ENCODE results near the gene BAHCC1. TPM values are rescaled to one million over a fixed set of nuclear protein-coding genes. Genes with fewer than 3 reads are reported as not detected.

The BAHCC1 gene
- total RNA-seq, 1 experiment from 2014 or later = 0.17 TPM

- Mint-ChIP-seq H3K27ac (ENCODE audit: unreplicated experiment) (no peak overlapping the region), H3K27me3 (ENCODE audit: unreplicated experiment) (peaks cover 29% of the 10 kb centered on the region), H3K36me3 (ENCODE audit: insufficient read depth, unreplicated experiment) (peaks cover 3% of the 10 kb centered on the region), H3K4me3 (ENCODE audit: low read depth, unreplicated experiment) (no peak overlapping the region), H3K4me1 (ENCODE audit: low read depth, unreplicated experiment) (no peaks in the 10 kb centered on the region), H3K9me3 (ENCODE audit: low read depth, unreplicated experiment) (peaks cover 3% of the 10 kb centered on the region)
- no peak for TF ChIP-seq CTCF (IDR thresholded peaks at IDR 0.05; ENCODE audit: unreplicated experiment)
- BruUV-seq (replicated peaks) = no TSS peak
- intact Hi-C loops (cut with micrococcal nuclease; ENCODE audit: unreplicated experiment) = loop anchor here (5.0 to 10.0 kb wide), 2 partner anchors 186 to 228 kb away; partner anchors contain the start of gene SLC38A10
- no peak for DNase-seq
- CTCF ChIA-PET = interaction anchor here (0.6 kb wide), 1 partner anchor 40 kb away, joined by 3 read pairs; no protein-coding TSS in a partner anchor
Measured at GRCh38 chr17:81480140-81481072, 85.1 kb downstream of the BAHCC1 start.

DNA sequence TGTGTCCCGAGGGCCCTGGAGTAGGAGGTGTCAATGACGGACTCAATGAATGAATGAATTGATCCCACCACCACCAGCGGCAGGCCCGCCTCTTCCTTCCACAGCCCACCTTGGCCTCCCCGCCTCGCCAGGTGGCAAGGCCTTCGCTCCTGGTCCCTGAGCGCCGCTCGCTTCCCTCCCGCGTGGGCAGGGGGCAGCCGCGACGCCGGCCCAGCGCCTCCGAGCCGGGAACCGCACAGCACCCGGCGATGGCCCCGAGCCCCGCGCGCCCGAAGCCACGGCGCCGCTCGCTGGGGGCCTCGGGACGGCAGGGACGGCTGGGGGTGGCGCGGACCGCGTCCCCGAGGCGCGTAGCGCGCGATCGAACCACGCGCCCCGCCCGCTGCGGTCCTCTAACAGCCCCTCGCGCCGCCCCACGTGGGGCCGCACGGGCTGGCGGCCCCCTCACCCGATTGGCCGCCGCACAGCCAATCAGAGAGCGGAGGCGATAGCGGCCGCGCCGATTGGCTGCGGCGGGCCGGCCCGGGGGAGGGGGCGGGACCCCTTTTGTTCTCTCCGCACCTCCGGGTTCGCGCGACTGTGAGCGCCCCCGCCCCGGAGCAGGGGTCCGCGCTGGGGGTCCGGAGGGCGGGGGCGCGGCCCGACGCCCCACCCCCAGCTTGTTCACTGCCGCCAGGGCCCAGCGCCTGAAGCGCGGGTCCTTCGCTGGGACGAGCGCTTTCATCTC is 86.0 kb downstream of the BAHCC1 start:
- CTCF ChIA-PET = no interaction called here
- H3K36me3 Mint-ChIP-seq (ENCODE audit: insufficient read depth, unreplicated experiment) = peaks cover 3% of the 10 kb centered on the region
- peaks cover 29% of the 10 kb centered on the region for H3K27me3 Mint-ChIP-seq (ENCODE audit: unreplicated experiment)
- no peak for DNase-seq
- no peaks in the 10 kb centered on the region for H3K4me1 Mint-ChIP-seq (ENCODE audit: low read depth, unreplicated experiment)
- H3K27ac Mint-ChIP-seq (ENCODE audit: unreplicated experiment) = no peak overlapping the region
- no TSS peak for BruUV-seq (replicated peaks)
- H3K4me3 Mint-ChIP-seq (ENCODE audit: low read depth, unreplicated experiment) = no peak overlapping the region
- intact Hi-C loops (cut with micrococcal nuclease; ENCODE audit: unreplicated experiment) = loop anchor here (5.0 to 10.0 kb wide), 2 partner anchors 186 to 229 kb away; partner anchors contain the start of gene SLC38A10
- H3K9me3 Mint-ChIP-seq (ENCODE audit: low read depth, unreplicated experiment) = peaks cover 3% of the 10 kb centered on the region
- no peak for TF ChIP-seq CTCF (IDR thresholded peaks at IDR 0.05; ENCODE audit: unreplicated experiment)

- CTCF ChIA-PET = interaction anchor here (0.6 kb wide), 1 partner anchor 35 kb away, joined by 3 read pairs; no protein-coding TSS in a partner anchor
- no peaks in the 10 kb centered on the region for H3K4me1 Mint-ChIP-seq (ENCODE audit: low read depth, unreplicated experiment)
- no peak for TF ChIP-seq CTCF (IDR thresholded peaks at IDR 0.05; ENCODE audit: unreplicated experiment)
- peaks cover 29% of the 10 kb centered on the region for H3K27me3 Mint-ChIP-seq (ENCODE audit: unreplicated experiment)
- no peak overlapping the region for H3K4me3 Mint-ChIP-seq (ENCODE audit: low read depth, unreplicated experiment)
- DNase-seq = no peak
- peaks cover 3% of the 10 kb centered on the region for H3K36me3 Mint-ChIP-seq (ENCODE audit: insufficient read depth, unreplicated experiment)
- no TSS peak for BruUV-seq (replicated peaks)
- H3K9me3 Mint-ChIP-seq (ENCODE audit: low read depth, unreplicated experiment) = peaks cover 3% of the 10 kb centered on the region
- intact Hi-C loops (cut with micrococcal nuclease; ENCODE audit: unreplicated experiment) = loop anchor here (5.0 to 10.0 kb wide), 2 partner anchors 187 to 230 kb away; partner anchors contain the start of gene SLC38A10
- no peak overlapping the region for H3K27ac Mint-ChIP-seq (ENCODE audit: unreplicated experiment)
Measured at GRCh38 chr17:81481815-81482505, 86.7 kb downstream of the BAHCC1 start.

GRCh38 chr17:81482673-81483072 is 87.4 kb downstream of the BAHCC1 start:
- no TSS peak for BruUV-seq (replicated peaks)
- TF ChIP-seq CTCF (IDR thresholded peaks at IDR 0.05; ENCODE audit: unreplicated experiment) = no peak
- Mint-ChIP-seq H3K4me3 (ENCODE audit: low read depth, unreplicated experiment) (no peak overlapping the region), H3K27me3 (ENCODE audit: unreplicated experiment) (peaks cover 29% of the 10 kb centered on the region), H3K27ac (ENCODE audit: unreplicated experiment) (no peak overlapping the region), H3K9me3 (ENCODE audit: low read depth, unreplicated experiment) (no peaks in the 10 kb centered on the region), H3K4me1 (ENCODE audit: low read depth, unreplicated experiment) (no peaks in the 10 kb centered on the region), H3K36me3 (ENCODE audit: insufficient read depth, unreplicated experiment) (peaks cover 7% of the 10 kb centered on the region)
- intact Hi-C loops (cut with micrococcal nuclease; ENCODE audit: unreplicated experiment) = loop anchor here (5.0 to 10.0 kb wide), 2 partner anchors 188 to 230 kb away; partner anchors contain the start of gene SLC38A10
- CTCF ChIA-PET = interaction anchor here (0.6 kb wide), 2 partner anchors 35 to 112 kb away, joined by 3 to 4 read pairs; no protein-coding TSS in a partner anchor
- no peak for DNase-seq

All from Calu3 (cell line).